HTERT RPE-1 (cell line): Measurements from ENCODE around the gene CDC45.

Experiments
- in situ Hi-C: fragments of 300-500 bp; cut with MboI; formaldehyde crosslinking; loops from 4 replicates; pipeline ENCODE4 v1.14.3; 2020; ENCODE audit warnings: low sequenced_read_pairs

CDC45 gene

DNA sequence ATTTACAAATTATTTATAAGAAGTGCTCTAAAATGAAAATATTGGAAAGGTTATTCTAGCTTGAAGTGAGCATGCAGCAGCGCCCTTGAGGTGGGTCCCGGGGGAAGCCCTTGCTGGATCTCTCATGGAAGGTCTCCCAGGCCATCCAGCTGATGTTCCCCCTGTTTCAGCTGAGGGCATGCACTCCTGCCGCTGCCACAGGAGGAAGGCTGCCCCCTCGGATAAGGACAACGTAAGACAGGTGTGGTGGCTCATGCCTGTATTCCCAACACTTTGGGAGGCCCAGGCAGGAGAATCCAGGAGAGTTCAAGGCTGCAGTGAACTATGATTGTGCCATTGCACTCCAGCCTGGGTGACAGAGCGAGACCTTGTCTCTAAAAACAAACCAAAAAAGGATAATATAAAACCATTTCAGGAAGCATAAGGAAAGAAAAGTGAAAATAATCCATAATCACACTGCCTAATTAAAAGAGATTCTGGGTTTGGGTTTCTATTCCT lies 15.0 kb downstream of the CDC45 start:
- in situ Hi-C loops, result no loop called here

DNA sequence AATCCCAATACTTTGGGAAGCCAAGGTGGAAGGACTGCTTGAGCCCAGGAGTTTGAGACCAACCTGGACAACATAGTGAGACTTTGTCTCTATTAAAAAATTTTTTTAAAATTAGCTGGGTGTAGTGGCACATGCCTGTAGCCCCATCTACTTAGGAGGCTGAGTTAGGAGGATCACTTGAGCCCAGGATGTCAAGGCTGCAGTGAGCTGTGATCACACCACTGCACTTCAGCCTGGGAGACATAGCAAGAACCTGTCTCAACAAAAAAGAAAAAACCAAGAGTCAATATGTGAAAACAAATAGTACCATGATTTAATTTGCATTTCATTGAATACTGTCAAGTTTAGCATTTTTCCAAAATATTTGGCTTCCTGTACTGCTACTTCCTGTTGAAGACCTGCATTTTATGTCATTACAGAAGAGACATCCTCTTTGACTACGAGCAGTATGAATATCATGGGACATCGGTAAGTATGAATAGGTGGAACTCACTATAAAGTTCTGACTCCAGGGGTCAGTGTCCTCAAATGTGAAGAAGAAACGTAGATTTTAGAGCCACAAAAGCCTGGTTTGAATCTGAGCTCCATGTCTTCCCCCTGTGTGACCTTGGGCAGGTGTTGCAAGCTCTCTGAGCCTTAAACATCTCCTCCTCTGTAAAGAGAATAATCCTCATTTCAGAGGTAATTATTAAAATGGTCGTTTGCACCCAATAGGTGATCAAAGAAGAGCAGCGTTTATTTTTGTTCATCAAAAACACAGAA lies 16.0 kb downstream of the CDC45 start:
- in situ Hi-C loops, result no loop called here

DNA sequence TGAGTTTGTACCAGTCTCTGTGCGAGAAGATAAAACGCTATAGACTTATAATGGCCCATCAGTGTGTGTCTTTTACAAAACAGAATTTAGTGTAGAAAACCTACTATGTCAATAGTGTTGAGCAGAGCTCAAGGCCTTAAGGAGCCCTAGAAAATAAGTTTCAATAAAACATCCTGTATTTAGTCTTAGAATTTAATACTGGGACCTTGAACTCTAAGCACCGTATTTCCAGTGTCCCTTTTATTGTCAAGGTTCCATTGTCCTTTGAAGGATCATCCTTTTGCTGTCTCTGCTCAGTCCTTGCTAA lies 16.6 kb downstream of the CDC45 start:
- in situ Hi-C loops, result no loop called here

DNA sequence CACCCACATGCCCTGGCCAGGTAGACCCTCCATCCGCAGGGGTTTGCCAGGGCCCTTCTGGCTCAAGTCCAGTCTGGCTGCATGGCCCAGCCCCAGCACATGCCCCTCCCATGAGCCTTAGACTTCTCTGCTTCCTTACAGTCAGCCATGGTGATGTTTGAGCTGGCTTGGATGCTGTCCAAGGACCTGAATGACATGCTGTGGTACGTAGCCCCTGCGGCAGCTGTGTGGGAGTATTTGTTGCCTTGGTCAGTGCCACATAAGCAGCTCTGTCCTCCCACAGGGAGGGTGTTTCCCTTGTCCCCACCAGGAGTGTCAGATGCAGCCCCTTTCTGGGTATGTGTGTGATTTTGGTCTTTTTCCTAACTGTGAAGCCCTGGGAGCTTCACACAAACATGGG lies 17.5 kb downstream of the CDC45 start:
- in situ Hi-C loops, result no loop called here

DNA sequence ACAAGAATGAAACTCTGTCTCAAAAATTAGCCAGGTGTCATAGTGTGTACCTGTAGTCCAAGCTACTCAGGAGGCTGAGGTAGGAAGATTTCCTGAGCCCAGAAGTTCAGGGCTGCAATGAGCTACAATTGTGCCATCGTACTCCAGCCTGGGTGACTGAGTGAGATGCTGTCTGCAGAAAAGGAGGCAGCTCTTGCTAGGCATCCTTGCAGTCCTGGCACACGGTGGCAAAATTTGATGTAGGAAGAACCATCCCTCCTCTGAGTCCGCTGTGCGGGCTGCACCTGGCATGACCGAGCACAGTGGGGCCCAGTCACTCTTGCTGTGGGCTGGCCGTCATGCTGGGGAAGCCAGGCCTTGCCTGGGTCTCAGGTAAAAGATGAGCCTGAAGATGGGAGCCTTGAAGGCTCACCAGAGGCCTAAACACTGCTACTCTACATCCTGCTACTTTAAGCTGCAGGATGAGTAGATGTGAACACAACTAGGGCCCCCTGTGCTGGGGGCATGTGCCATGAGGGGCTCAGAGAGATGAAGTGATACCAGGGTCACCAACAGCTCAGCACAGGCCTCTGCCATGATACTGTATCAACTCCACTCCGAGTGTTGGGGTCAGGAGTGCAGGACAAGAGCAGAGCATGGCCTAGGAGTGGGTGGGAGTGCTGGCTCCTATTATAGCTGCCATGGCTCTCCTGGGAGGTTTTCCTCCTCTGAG lies 18.6 kb downstream of the CDC45 start:
- in situ Hi-C loops, result no loop called here

DNA sequence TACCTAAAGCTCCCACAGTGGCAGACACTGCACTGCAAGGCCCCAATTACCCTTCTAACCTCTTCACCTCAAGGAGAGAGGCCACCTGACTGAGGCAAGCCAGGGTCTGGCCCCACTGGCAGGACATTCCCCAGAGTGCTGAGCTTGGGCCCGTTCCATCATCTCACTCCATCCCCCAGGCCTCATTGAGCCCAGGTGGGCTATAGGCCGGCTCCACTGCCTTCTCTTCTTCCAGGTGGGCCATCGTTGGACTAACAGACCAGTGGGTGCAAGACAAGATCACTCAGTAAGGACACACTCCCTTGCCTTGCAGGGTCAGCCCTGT lies 19.1 kb downstream of the CDC45 start:
- in situ Hi-C loops, result no loop called here

DNA sequence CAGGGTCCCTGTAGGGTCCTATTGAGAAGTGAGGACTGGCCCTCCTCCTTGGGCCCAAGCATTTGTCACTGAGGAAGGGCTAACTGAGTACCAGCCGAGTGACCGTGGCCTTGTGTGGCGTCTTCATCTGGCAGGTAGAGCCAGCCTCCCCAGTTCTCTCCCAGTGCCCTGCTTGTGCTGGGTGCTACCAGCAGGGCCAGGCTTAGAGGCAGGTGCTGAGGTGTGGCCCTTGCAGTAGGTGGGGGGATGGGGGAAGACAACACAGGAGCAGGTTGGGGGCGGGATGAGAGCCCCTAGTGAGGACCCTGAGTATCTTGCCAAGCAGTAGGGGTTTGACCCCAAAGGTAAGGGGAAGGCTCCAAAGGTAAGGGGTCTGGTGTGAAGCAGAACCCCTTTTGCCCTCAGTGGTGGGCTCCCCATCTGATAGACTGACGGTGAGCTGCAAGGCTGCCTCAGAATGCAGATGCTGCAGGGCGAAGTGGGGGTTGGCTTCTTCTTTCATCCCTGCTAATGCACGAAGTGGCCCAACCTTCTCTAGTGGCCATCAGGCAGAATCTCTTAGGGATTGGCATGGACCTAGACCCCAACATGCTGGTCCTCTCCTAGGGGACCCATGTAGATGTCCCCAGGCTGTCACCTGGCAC lies 19.6 kb downstream of the CDC45 start:
- in situ Hi-C loops, result no loop called here

DNA sequence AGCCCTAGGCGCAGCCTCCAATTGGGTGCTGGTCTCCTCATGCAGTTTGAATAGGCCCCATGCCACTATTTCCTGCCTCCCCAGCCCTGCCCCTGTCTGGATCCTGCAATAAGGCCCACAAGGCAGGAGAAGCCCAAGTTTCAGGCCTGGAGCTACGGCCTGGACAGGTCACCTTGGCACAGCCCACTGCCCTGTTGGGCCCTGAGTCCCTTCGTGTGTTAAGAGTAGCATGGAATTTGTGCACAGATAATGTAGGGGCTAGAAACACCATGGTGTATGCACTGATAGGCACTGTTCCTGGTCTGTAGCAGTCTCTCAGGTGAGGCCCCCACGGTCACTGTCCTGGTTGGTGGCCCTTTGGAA lies 20.1 kb downstream of the CDC45 start:
- in situ Hi-C loops, result no loop called here

DNA sequence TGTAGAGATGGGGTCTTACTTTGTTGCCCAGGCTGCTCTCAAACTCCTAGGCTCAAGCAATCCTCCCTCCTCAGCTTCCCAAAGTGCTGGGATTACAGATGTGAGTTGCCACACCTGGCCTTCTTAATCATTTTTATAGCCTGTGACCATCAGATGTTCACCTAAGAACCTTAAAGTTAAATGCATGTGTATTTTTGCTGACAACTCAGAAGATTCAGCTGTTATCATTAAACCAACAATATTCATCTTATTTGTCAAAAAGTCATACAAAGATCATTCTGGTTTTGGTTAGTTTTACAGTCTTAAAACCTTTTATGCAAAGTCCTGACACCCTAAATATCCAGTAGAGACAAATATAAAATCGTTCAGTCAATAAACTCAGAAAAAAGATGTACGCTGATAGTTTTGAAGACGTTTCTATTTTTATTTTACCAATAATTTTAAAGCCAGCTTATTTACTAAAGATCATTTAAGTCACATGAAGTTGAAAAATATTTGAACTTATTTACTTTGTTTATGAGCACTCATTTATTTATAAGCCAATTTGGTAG lies 22.3 kb downstream of the CDC45 start:
- in situ Hi-C loops, result no loop called here

DNA sequence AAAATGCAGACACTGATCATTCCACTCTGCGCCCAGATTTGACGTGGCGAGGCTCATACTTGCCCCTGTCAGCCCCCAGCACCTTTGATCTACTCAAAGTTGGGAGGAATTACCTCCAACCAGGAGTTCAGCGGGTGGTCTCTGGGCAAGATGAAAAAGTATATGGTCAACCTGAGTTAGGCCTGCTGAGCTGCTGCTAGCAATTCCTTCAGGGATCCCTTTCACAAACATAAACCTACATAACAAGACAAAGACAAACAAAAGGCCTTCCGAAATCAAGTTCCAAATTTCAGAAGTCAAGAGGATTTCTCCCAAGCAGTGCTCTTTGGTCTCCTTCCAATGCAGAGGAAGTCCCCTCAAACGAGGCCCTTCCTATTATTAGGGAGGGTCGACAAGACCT lies 23.6 kb downstream of the CDC45 start:
- in situ Hi-C loops, result no loop called here

DNA sequence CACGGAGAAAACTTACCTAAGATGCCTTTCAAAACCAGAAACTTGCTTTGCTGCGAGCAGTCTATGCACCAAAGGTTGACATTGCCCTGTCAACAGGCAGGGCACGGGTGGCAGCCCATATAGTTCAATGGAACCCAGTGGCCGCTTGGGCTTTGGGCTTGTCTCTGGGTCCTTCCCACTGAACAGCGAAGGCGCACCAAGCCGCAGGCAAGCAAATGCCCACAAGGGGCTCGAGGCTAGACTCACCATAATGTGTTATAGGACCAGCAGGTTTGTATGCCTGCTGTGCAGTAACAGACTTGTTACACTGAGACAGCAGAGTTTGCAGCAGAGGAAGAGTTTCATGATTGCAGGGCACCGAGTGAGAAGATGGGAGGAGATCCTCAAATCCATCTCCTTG lies 24.1 kb downstream of the CDC45 start:
- in situ Hi-C loops, result no loop called here

DNA sequence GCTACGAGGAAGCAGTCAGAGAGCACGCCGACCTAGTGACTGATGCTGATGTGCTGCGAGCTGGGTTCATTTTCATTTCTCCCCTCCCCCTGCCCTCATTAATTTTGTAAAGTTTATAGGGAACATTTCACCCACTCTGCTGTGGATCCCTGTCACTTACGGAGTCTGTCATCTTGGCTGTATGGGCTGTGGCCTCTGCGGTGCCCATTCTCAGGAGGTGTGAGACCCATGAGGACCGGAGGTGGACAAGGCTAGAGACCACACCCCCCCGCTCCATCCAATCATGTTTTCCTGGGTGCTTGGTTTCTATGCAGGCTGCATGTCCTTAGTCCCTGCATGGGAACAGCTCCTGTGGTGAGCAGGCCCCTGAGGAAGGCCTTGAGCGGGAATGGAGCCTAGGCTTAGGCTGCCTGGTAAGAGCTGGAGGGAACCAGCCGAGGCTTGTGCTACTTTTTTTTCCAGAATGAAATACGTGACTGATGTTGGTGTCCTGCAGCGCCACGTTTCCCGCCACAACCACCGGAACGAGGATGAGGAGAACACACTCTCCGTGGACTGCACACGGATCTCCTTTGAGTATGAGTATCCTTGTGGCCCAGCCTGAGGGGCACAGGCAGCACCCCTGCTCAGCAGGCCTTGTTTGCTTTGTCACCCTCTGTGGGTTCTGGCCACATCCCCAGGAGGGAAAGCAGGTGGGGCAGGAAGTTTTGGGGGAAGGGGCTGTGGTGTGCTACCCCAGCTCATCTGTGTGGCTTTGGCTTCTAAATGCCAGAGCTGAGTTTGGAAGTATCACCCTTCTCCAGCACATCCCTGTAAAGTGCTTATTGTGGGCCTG lies 25.4 kb downstream of the CDC45 start:
- in situ Hi-C loops, result no loop called here

DNA sequence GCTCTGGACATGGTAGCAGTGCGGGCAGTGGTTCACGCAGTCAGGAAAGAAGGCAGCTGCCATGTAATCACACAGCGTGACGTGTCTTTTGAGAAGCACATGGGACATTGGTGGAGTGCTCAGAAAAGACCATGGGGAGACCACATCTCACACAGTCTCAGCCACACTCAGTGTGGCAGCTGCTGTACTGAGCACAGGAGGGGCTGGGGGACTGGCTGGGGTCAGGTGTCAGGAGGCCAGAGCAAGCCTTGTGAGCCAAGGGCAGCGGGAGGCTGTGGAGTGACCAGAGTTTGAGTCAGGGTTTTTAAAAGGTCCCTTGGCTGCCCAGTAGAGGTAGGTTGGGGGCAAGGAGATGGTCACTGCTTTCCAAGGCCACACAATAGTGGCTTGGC lies 26.0 kb downstream of the CDC45 start:
- in situ Hi-C loops, result no loop called here

DNA sequence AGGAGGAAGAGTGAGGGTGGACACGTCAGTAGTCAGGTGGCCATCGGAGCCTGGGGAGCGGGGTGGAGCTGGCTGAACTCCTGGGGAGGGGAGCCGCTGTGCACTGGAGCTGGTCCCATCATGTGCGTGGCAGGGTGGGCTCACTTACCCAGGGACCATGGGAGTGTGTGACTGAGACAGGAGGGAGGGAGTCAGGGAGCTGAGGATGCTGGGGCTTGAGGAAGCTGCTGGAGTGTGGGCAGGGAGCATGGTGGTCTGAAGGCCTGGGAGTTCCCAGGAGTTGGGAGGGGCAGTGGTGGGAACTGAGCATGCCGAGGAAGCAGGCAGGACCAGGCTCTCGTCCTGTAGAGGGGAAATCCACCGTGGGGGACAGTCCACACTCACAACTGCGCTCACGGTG lies 26.5 kb downstream of the CDC45 start:
- in situ Hi-C loops, result no loop called here

DNA sequence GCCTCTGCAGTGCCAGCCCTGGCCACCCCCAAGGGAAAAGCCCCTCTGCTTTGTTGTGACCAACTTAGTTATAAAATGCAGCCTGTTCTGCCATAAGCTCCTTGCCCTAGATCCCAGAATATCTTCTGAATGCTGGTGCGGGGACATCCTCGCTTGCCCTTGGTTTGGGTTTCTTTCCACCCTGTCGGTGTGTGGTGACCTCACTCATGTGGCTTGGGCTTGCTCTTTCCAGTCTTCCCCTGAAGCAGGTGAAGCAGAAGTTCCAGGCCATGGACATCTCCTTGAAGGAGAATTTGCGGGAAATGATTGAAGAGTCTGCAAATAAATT lies 27.8 kb downstream of the CDC45 start:
- in situ Hi-C loops, result no loop called here

DNA sequence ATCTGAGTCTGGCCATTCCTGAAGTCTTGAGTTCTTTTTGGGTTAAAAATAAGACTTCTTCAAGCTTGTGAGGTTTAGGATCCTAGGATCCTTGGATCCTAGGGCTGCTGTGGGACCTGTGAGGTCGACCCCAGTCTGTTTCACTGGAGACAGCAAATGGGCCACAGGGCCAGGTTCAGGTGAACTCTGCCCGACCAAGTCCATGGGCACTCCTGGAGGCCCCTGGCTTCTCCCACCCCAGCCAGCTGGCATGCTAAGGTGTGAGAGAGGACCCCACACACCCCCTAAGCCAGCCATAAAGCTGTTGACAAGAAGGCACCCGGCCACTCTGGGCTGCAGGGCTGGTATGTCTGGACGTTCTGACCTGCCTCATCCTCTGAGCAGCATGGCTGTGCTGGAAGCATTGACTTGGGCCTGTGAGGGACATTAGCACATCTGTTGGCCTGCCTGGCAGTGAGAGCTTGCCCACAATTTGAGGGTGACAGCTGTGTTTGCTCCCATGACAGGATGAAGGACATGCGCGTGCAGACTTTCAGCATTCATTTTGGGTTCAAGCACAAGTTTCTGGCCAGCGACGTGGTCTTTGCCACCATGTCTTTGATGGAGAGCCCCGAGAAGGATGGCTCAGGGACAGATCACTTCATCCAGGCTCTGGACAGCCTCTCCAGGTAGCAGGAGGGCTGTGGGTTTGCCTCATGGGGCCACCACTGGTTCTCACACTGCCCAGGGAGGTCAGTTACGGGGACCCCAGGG lies 28.5 kb downstream of the CDC45 start:
- in situ Hi-C loops, result no loop called here

DNA sequence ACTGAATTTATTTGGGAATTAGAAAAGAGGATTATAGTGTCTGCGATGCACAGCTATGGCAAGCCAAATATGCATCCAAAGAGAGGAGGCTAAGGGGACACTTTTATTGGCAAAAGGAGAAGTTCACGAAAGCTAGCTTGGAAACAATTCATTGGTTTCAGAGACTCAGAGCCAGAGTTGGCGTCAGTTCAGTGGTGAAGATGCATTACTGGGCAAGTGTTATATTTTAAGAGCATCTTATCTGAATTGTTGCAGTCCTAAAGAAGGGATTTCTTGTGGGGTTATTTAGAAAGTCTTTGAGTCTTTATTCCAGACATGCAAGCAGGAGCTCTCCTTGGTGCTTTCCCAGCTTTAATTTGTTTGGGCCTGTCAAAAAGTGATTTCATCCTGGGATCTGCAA lies 29.5 kb downstream of the CDC45 start:
- in situ Hi-C loops, result no loop called here

DNA sequence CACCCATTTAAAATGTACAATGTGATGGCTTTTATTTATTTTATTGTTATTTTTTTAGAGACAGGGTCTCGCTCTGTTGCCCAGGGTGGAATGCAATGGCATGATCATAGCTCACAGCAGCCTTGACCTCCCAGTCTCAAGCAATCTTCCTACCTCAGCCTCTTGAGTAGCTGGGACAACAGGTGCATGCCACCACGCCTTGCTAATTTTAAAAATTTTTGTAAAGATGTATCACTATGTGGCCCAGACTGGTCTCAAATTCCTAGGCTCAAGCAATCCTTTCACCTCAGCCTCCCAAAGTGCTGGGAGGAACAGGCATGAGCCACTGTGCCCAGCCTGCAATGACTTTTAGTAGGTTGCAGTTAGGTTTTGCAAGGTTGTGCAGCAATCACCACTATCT lies 30.2 kb downstream of the CDC45 start:
- in situ Hi-C loops, result no loop called here

DNA sequence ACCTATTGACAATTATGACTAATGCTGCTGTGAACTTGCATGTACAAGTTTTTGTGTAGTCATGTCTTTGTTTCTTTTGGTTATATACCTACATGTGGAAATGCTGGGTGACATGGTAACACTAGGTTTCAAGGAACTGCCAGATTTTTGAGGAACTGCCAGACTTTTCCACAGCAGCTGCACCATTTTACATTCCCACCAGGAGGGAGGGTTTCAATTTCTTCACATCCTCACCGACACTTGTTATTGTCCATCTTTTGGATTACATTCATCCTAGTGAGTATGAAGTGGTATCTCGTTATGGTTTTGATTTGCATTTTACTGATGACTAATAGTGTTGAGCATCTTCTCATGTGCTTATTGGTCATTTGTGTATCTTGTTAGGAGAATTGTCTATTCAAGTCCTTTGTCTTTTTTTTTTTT lies 31.2 kb downstream of the CDC45 start:
- in situ Hi-C loops, result no loop called here

DNA sequence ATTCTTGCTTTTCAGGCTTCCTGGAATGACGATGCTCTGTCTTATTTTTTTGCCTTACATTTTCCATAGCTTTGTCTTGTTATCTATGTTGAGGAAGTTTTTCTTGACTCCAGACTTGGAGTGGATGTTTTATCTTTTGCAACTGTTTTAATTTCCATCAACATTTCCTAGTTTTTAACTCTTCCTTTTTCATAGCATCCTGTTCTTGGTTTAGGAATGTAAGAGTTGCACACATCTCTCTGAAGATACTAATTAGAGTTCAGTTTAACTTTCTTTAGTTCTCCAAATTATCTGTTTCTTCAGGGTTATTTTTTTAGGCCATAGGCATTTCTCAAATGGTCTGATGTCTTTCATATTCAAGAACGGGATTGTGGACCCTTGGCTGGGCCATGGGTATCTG lies 34.1 kb downstream of the CDC45 start:
- in situ Hi-C loops, result no loop called here
